ENCODE measurements around the gene HOXA4.

HOXA4 gene

GRCh38 chr7:27145165-27145913 lies 14.8 kb upstream of the HOXA4 start:
- no peaks in the 10 kb centered on the region for H3K36me3 ChIP-seq (ENCODE audit: control insufficient read depth, insufficient read depth, low read length)
- peaks cover 21% of the 10 kb centered on the region for H3K4me1 ChIP-seq (ENCODE audit: control insufficient read depth, insufficient read depth, low read length)
- H3K9ac ChIP-seq (ENCODE audit: low read length) = no peak overlapping the region
- H3K4me3 ChIP-seq (ENCODE audit: low read length) = no peak overlapping the region
- H3K9me3 ChIP-seq (ENCODE audit: control insufficient read depth, low read length) = no peaks in the 10 kb centered on the region
- peaks cover 60% of the 10 kb centered on the region for H3K27me3 ChIP-seq (ENCODE audit: control insufficient read depth, insufficient read depth, low read length)

GRCh38 chr7:27144781-27145164 lies 14.2 kb upstream of the HOXA4 start:
- Histone ChIP-seq H3K4me3 (ENCODE audit: low read length) (peak overlapping the region; percentile 78), H3K4me1 (ENCODE audit: control insufficient read depth, insufficient read depth, low read length) (peaks cover 18% of the 10 kb centered on the region), H3K27me3 (ENCODE audit: control insufficient read depth, insufficient read depth, low read length) (peaks cover 55% of the 10 kb centered on the region), H3K36me3 (ENCODE audit: control insufficient read depth, insufficient read depth, low read length) (no peaks in the 10 kb centered on the region), H3K9me3 (ENCODE audit: control insufficient read depth, low read length) (no peaks in the 10 kb centered on the region), H3K9ac (ENCODE audit: low read length) (no peak overlapping the region)

GRCh38 chr7:27143950-27144780 lies 13.6 kb upstream of the HOXA4 start:
- no peaks in the 10 kb centered on the region for H3K36me3 ChIP-seq (ENCODE audit: control insufficient read depth, insufficient read depth, low read length)

GRCh38 chr7:27143023-27143949 lies 12.7 kb upstream of the HOXA4 start, which contains the start of gene HOXA5:
HOXA5 (minus strand) TSS chr7:27143681; CDS start chr7:27143607, 74 bp downstream.
- peak within 1 kb of the TSS; percentile 83 for H3K9ac ChIP-seq (ENCODE audit: low read length)
- H3K27me3 ChIP-seq (ENCODE audit: control insufficient read depth, insufficient read depth, low read length) = peaks cover 49% of the 10 kb centered on the region
- no peaks in the 10 kb centered on the region for H3K36me3 ChIP-seq (ENCODE audit: control insufficient read depth, insufficient read depth, low read length)

More at GRCh38 chr7:27143950-27144780, 13.6 kb upstream of the HOXA4 start:
- H3K4me1 ChIP-seq (ENCODE audit: control insufficient read depth, insufficient read depth, low read length) = peaks cover 18% of the 10 kb centered on the region
- H3K9ac ChIP-seq (ENCODE audit: low read length) = no peak overlapping the region
- H3K9me3 ChIP-seq (ENCODE audit: control insufficient read depth, low read length) = no peaks in the 10 kb centered on the region
- H3K4me3 ChIP-seq (ENCODE audit: low read length) = peak overlapping the region; percentile 78
- H3K27me3 ChIP-seq (ENCODE audit: control insufficient read depth, insufficient read depth, low read length) = peaks cover 55% of the 10 kb centered on the region

GRCh38 chr7:27142580-27143022 lies 12.0 kb upstream of the HOXA4 start:
- peaks cover 13% of the 10 kb centered on the region for H3K4me1 ChIP-seq (ENCODE audit: control insufficient read depth, insufficient read depth, low read length)
- peak overlapping the region; percentile 78 for H3K4me3 ChIP-seq (ENCODE audit: low read length)
- H3K9ac ChIP-seq (ENCODE audit: low read length) = peak overlapping the region; percentile 83
- peaks cover 43% of the 10 kb centered on the region for H3K27me3 ChIP-seq (ENCODE audit: control insufficient read depth, insufficient read depth, low read length)
- H3K36me3 ChIP-seq (ENCODE audit: control insufficient read depth, insufficient read depth, low read length) = no peaks in the 10 kb centered on the region
- no peaks in the 10 kb centered on the region for H3K9me3 ChIP-seq (ENCODE audit: control insufficient read depth, low read length)

More at GRCh38 chr7:27143023-27143949, 12.7 kb upstream of the HOXA4 start, which contains the start of gene HOXA5:
- Histone ChIP-seq H3K9me3 (ENCODE audit: control insufficient read depth, low read length) (no peaks in the 10 kb centered on the region), H3K4me1 (ENCODE audit: control insufficient read depth, insufficient read depth, low read length) (peaks cover 17% of the 10 kb centered on the region), H3K4me3 (ENCODE audit: low read length) (peak within 1 kb of the TSS; percentile 78)

GRCh38 chr7:27141923-27142579 lies 11.5 kb upstream of the HOXA4 start:
- Histone ChIP-seq H3K4me1 (ENCODE audit: control insufficient read depth, insufficient read depth, low read length) (peaks cover 13% of the 10 kb centered on the region), H3K27me3 (ENCODE audit: control insufficient read depth, insufficient read depth, low read length) (peaks cover 38% of the 10 kb centered on the region), H3K9ac (ENCODE audit: low read length) (peak overlapping the region; percentile 83), H3K4me3 (ENCODE audit: low read length) (peak overlapping the region; percentile 78), H3K36me3 (ENCODE audit: control insufficient read depth, insufficient read depth, low read length) (no peaks in the 10 kb centered on the region), H3K9me3 (ENCODE audit: control insufficient read depth, low read length) (no peaks in the 10 kb centered on the region)

GRCh38 chr7:27141137-27141922 lies 10.8 kb upstream of the HOXA4 start:
- Histone ChIP-seq H3K9ac (ENCODE audit: low read length) (peak overlapping the region; percentile 83), H3K27me3 (ENCODE audit: control insufficient read depth, insufficient read depth, low read length) (peaks cover 30% of the 10 kb centered on the region), H3K4me1 (ENCODE audit: control insufficient read depth, insufficient read depth, low read length) (peaks cover 19% of the 10 kb centered on the region), H3K4me3 (ENCODE audit: low read length) (peak overlapping the region; percentile 78), H3K9me3 (ENCODE audit: control insufficient read depth, low read length) (no peaks in the 10 kb centered on the region), H3K36me3 (ENCODE audit: control insufficient read depth, insufficient read depth, low read length) (no peaks in the 10 kb centered on the region)

- peaks cover 20% of the 10 kb centered on the region for H3K27me3 ChIP-seq (ENCODE audit: control insufficient read depth, insufficient read depth, low read length)
- H3K9ac ChIP-seq (ENCODE audit: low read length) = peak overlapping the region; percentile 29
- peaks cover 27% of the 10 kb centered on the region for H3K4me1 ChIP-seq (ENCODE audit: control insufficient read depth, insufficient read depth, low read length)
- H3K9me3 ChIP-seq (ENCODE audit: control insufficient read depth, low read length) = no peaks in the 10 kb centered on the region
- no peak overlapping the region for H3K4me3 ChIP-seq (ENCODE audit: low read length)
- no peaks in the 10 kb centered on the region for H3K36me3 ChIP-seq (ENCODE audit: control insufficient read depth, insufficient read depth, low read length)
These were observed 9.7 kb upstream of the HOXA4 start for GRCh38 chr7:27140126-27140857.

GRCh38 chr7:27139334-27140125 lies 9.0 kb upstream of the HOXA4 start:
- no peaks in the 10 kb centered on the region for H3K36me3 ChIP-seq (ENCODE audit: control insufficient read depth, insufficient read depth, low read length)
- H3K9ac ChIP-seq (ENCODE audit: low read length) = peak overlapping the region; percentile 29
- H3K4me1 ChIP-seq (ENCODE audit: control insufficient read depth, insufficient read depth, low read length) = peaks cover 22% of the 10 kb centered on the region
- H3K27me3 ChIP-seq (ENCODE audit: control insufficient read depth, insufficient read depth, low read length) = peaks cover 12% of the 10 kb centered on the region
- no peak overlapping the region for H3K4me3 ChIP-seq (ENCODE audit: low read length)
- no peaks in the 10 kb centered on the region for H3K9me3 ChIP-seq (ENCODE audit: control insufficient read depth, low read length)

GRCh38 chr7:27138985-27139333 lies 8.4 kb upstream of the HOXA4 start:
- no peak overlapping the region for H3K4me3 ChIP-seq (ENCODE audit: low read length)
- peaks cover 25% of the 10 kb centered on the region for H3K4me1 ChIP-seq (ENCODE audit: control insufficient read depth, insufficient read depth, low read length)
- H3K27me3 ChIP-seq (ENCODE audit: control insufficient read depth, insufficient read depth, low read length) = peaks cover 7% of the 10 kb centered on the region
- H3K9ac ChIP-seq (ENCODE audit: low read length) = peak overlapping the region; percentile 29
- H3K9me3 ChIP-seq (ENCODE audit: control insufficient read depth, low read length) = no peaks in the 10 kb centered on the region
- no peaks in the 10 kb centered on the region for H3K36me3 ChIP-seq (ENCODE audit: control insufficient read depth, insufficient read depth, low read length)
